Mammary epithelial cell (primary cell): ENCODE measurements around the gene PARD3.

Source experiments
- CTCF ChIP-seq, 2 donors: IDR thresholded peaks in 1 of 2; conservative IDR thresholded peaks in 1 of 2; 2 replicates each; pipeline ENCODE4 v1.5.1; 2011 to 2012; ENCODE audit warnings: inconsistent platforms in 2 of 2, low read length in 2 of 2, mild to moderate bottlenecking in 2 of 2, control low read depth in 1 of 2, low read depth in 1 of 2; ENCODE audit not compliant: insufficient read depth in 1 of 2; ENCODE audit errors: extremely low read depth in 1 of 2
- EZH2 ChIP-seq: IDR thresholded peaks from 2 replicates; pipeline ENCODE4 v1.6.1; 2012; ENCODE audit warnings: low read length, inconsistent platforms, borderline replicate concordance

- TF ChIP-seq CTCF (conservative IDR thresholded peaks at IDR 0.05 in 1 of 2, IDR thresholded peaks at IDR 0.05 in 1 of 2; ENCODE audit: extremely low read depth in 1 of 2, insufficient read depth in 1 of 2, low read depth in 1 of 2, low read length in 2 of 2) = no peak
- TF ChIP-seq EZH2 = no peak
These were observed 360.4 kb downstream of the PARD3 start for GRCh38 chr10:34454590-34455261.
